ENCODE measurements around the gene SDHAF1.

DNA sequence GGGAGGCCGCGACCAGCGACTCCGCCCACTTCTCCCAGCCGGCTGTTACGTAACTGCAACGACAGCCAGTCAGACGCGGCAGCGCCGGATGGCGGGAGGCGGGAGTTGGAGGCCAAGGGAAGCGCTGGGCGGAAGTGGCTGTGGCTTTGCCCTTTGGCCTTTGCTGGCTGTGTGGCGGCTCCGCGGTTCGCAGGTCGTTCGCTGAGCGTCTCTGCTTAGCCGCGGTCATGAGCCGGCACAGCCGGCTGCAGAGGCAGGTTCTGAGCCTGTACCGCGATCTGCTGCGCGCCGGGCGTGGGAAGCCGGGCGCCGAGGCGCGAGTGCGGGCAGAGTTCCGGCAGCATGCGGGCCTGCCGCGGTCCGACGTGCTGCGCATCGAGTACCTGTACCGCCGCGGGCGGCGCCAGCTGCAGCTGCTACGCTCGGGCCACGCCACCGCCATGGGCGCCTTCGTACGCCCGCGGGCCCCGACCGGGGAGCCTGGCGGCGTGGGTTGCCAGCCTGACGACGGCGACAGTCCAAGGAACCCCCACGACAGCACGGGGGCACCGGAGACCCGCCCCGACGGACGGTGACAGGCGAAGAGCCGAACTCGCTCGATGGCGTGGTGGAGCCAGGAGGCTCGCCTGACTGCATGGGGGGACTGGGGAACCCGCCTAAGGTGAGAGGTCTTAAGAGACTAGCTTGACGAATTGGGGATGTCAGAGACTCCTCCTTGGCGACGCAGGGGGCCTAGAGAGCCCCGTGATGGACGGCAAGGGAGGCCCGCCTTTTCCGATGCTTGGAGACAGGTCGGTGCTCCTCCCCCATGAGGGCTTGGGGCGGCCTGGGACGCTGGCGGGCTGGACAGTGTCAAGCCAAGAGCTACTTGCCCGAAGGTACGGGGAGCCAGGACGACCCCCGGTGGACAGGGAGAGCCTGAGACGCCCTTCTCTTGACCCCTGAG lies at the start of gene SDHAF1:
- peak; percentile 76 for TF ChIP-seq L3MBTL2 (conservative IDR thresholded peaks at IDR 0.05)
- no peak for TF ChIP-seq FOXM1 (IDR thresholded peaks at IDR 0.05; ENCODE audit: borderline replicate concordance)
- TF ChIP-seq, protein P1, sequence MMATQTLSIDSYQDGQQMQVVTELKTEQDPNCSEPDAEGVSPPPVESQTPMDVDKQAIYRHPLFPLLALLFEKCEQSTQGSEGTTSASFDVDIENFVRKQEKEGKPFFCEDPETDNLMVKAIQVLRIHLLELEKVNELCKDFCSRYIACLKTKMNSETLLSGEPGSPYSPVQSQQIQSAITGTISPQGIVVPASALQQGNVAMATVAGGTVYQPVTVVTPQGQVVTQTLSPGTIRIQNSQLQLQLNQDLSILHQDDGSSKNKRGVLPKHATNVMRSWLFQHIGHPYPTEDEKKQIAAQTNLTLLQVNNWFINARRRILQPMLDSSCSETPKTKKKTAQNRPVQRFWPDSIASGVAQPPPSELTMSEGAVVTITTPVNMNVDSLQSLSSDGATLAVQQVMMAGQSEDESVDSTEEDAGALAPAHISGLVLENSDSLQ (IDR thresholded peaks at IDR 0.05): peak; percentile 83
- no peak for TF ChIP-seq ARNT (IDR thresholded peaks at IDR 0.05)
- TF ChIP-seq SUZ12 (IDR thresholded peaks at IDR 0.05): no peak
- no peak for TF ChIP-seq SP1 (IDR thresholded peaks at IDR 0.05)
- TF ChIP-seq BHLHE40 (IDR thresholded peaks at IDR 0.05; ENCODE audit: borderline replicate concordance): no peak
- no peak for TF ChIP-seq ZNF384 (IDR thresholded peaks at IDR 0.05)
- no peak for TF ChIP-seq FOXA1 (IDR thresholded peaks at IDR 0.05)
- TF ChIP-seq FOXK2 (IDR thresholded peaks at IDR 0.05): no peak
- TF ChIP-seq TARDBP (IDR thresholded peaks at IDR 0.05): no peak
- no peak for TF ChIP-seq LEF1 (IDR thresholded peaks at IDR 0.05; ENCODE audit: borderline replicate concordance)

Measured in HEK293T (cell line).